ENCODE data around the gene CCDC85A. TPM values are rescaled to one million over a fixed set of nuclear protein-coding genes. Genes with fewer than 3 reads are reported as not detected.

CCDC85A gene
- total RNA-seq, 6 experiments from 2014 or later: 0.07 to 0.31 (median 0.14) TPM; not detected in 1

DNA sequence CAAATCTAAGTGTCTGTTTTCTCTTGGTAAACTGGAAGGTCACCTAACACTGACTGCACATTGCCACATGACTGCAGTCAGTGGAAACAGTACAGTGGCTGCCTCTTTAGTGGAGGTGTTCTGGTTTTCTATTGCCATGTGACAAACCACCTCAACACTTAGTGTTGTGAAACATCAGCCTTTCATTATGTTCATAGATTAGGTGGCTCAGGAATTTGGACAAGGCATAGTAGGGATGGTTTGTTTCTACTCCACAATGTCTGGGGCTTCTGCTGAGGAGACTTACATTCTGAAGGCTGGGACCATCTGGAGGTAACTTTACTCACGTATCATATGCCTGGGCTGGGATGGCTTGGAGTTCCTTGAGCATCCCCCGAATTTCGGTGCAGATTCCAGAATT, 26.5 kb downstream of the CCDC85A start:
- ATAC-seq: no peak
- no peak for DNase-seq
- TF ChIP-seq, protein P1, sequence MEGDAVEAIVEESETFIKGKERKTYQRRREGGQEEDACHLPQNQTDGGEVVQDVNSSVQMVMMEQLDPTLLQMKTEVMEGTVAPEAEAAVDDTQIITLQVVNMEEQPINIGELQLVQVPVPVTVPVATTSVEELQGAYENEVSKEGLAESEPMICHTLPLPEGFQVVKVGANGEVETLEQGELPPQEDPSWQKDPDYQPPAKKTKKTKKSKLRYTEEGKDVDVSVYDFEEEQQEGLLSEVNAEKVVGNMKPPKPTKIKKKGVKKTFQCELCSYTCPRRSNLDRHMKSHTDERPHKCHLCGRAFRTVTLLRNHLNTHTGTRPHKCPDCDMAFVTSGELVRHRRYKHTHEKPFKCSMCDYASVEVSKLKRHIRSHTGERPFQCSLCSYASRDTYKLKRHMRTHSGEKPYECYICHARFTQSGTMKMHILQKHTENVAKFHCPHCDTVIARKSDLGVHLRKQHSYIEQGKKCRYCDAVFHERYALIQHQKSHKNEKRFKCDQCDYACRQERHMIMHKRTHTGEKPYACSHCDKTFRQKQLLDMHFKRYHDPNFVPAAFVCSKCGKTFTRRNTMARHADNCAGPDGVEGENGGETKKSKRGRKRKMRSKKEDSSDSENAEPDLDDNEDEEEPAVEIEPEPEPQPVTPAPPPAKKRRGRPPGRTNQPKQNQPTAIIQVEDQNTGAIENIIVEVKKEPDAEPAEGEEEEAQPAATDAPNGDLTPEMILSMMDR (IDR thresholded peaks at IDR 0.05): no peak
- no peak for TF ChIP-seq POLR2A (IDR thresholded peaks at IDR 0.05)
- Histone ChIP-seq H3K9me3 (no peaks in the 10 kb centered on the region), H3K4me3 (no peak overlapping the region), H3K27me3 (no peaks in the 10 kb centered on the region), H3K36me3 (no peaks in the 10 kb centered on the region), H3K4me1 (no peaks in the 10 kb centered on the region), H3K27ac (no peak overlapping the region)
- intact Hi-C loops (cut with DNase I): no loop called here
- no CpG with 5 or more reads among the region's 3 CpGs for WGBS (ENCODE audit: insufficient coverage, low coverage, low lambda C conversion rate, missing lambda C conversion rate)

DNA sequence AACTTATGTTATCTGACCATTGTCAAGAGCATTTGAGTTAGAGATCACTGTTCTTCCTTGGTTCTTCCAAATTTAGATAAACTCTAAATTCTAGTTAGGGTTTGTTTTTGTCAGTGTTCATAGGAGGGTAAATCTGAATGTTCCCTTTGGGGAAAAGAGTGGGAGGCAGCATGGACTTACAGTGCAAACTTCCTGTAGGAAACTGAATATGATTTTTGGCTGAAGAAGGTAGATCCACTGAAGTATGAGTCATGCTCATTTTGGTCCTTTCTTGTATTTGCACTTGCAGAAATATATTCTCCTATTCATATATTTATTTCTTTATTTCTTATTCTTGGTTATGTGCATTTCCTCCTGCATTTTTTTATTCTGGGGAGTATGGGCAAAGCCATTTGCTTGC, 27.3 kb downstream of the CCDC85A start:
- H3K4me1 ChIP-seq: no peaks in the 10 kb centered on the region
- no peak overlapping the region for H3K4me3 ChIP-seq
- DNase-seq (no peak), ATAC-seq (no peak)
- intact Hi-C loops (cut with DNase I): no loop called here
- H3K36me3 ChIP-seq: no peaks in the 10 kb centered on the region
- no peak for TF ChIP-seq POLR2A (IDR thresholded peaks at IDR 0.05)
- TF ChIP-seq, protein P1 (IDR thresholded peaks at IDR 0.05): no peak
- H3K9me3 ChIP-seq: no peaks in the 10 kb centered on the region
- no peaks in the 10 kb centered on the region for H3K27me3 ChIP-seq
- no peak overlapping the region for H3K27ac ChIP-seq

DNA sequence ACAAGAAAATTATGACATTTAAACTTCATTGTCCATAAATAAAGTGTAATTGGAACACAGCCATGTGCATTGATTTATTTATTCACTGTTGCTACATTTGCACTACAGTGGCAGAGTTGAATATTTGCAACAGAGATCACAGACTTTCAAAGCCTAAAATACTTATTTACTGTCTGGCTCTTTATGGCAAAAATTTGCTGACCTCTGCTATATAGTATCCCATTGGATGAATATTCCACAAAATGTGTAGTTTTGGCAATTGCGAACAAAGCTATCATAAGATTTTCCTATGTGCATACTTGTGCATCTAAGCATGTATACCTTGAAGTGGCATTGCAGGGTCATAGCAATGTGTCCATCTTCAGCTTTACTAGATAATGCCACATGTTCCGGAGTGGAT, 32.1 kb downstream of the CCDC85A start:
- no peaks in the 10 kb centered on the region for H3K27me3 ChIP-seq
- H3K4me1 ChIP-seq: no peaks in the 10 kb centered on the region
- TF ChIP-seq, protein P1 (IDR thresholded peaks at IDR 0.05): no peak
- TF ChIP-seq POLR2A (IDR thresholded peaks at IDR 0.05): no peak
- ATAC-seq: no peak
- no peaks in the 10 kb centered on the region for H3K9me3 ChIP-seq
- no peaks in the 10 kb centered on the region for H3K36me3 ChIP-seq
- H3K4me3 ChIP-seq: no peak overlapping the region
- intact Hi-C loops (cut with DNase I): no loop called here
- no peak overlapping the region for H3K27ac ChIP-seq
- 78% methylated on average over 1 of the region's 2 CpGs for WGBS (ENCODE audit: insufficient coverage, low coverage, low lambda C conversion rate, missing lambda C conversion rate)
- no peak for DNase-seq

DNA sequence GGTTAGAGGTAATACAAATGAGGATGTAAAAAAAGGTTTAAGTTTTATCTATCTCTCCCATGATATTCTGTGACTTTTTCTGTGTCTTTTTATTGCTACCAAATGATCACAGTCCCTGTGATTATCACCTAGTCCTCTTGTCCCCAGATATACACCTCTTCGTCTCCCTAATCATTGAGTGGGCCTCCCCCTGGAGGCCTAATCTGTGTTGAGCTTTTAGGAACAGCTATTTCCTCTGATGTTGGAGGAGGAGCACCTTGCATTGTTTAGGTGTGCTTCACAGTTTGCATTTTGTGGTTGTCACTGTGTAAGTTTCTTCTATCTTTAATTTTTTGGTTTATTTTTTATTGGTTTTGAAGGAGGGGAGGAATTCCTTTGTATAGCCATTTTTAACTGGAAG, 33.3 kb downstream of the CCDC85A start:
- intact Hi-C loops (cut with DNase I): no loop called here
- H3K4me1 ChIP-seq: no peaks in the 10 kb centered on the region
- H3K27me3 ChIP-seq: no peaks in the 10 kb centered on the region
- H3K27ac ChIP-seq: no peak overlapping the region
- no peaks in the 10 kb centered on the region for H3K36me3 ChIP-seq
- 60% methylated on average over 1 of the region's 1 CpG for WGBS (ENCODE audit: insufficient coverage, low coverage, low lambda C conversion rate, missing lambda C conversion rate)
- no peak for ATAC-seq
- H3K4me3 ChIP-seq: no peak overlapping the region
- no peaks in the 10 kb centered on the region for H3K9me3 ChIP-seq
- TF ChIP-seq, protein P1 (IDR thresholded peaks at IDR 0.05): no peak
- no peak for TF ChIP-seq POLR2A (IDR thresholded peaks at IDR 0.05)
- DNase-seq: no peak

- intact Hi-C loops (cut with DNase I): no loop called here
- TF ChIP-seq, protein P1 (IDR thresholded peaks at IDR 0.05): no peak
- TF ChIP-seq POLR2A (IDR thresholded peaks at IDR 0.05): no peak
- WGBS (ENCODE audit: insufficient coverage, low coverage, low lambda C conversion rate, missing lambda C conversion rate): 48% methylated on average over 3 of the region's 3 CpGs
- Histone ChIP-seq H3K9me3 (no peaks in the 10 kb centered on the region), H3K4me1 (no peaks in the 10 kb centered on the region), H3K4me3 (no peak overlapping the region), H3K27ac (no peak overlapping the region), H3K27me3 (no peaks in the 10 kb centered on the region), H3K36me3 (no peaks in the 10 kb centered on the region)
- DNase-seq (no peak), ATAC-seq (no peak)
Observed at GRCh38 chr2:56222481-56222880, 38.7 kb downstream of the CCDC85A start.
